Left renal pelvis (tissue), 4 donors: ENCODE data around the gene TGFBR1. TPM values are rescaled to one million over a fixed set of nuclear protein-coding genes. Genes with fewer than 3 reads are reported as not detected.
A peak's percentile ranks its signal among the peaks of the same experiment; 100 is the strongest.

Source experiments
- DNase-seq, 4 donors: peaks; one replicate each; pipeline ENCODE4 v3.0.0-alpha.2; 2013; ENCODE audit warnings: low read depth in 4 of 4, low spot score in 3 of 4
- polyA plus RNA-seq, 4 donors: library from polyadenylated mRNA; unstranded; fragments of 120-200 nt; gene quantifications; one replicate each; pipeline ENCODE4 v1.2.1, GENCODE V29; 2013; ENCODE audit not compliant: insufficient read length in 4 of 4

Gene TGFBR1
- polyA plus RNA-seq, 4 donors: 39.7 to 55.9 (median 49.3) TPM

- no peak for DNase-seq
Measured at GRCh38 chr9:99130069-99130468, 25.2 kb downstream of the TGFBR1 start.

- no peak for DNase-seq
Measured at GRCh38 chr9:99133145-99133544, 28.2 kb downstream of the TGFBR1 start.

- DNase-seq: no peak
Measured at GRCh38 chr9:99134893-99135341, 30.0 kb downstream of the TGFBR1 start.

GRCh38 chr9:99135456-99135855 is 30.5 kb downstream of the TGFBR1 start:
- DNase-seq: no peak

GRCh38 chr9:99137225-99137624 is 32.3 kb downstream of the TGFBR1 start:
- DNase-seq: no peak

- no peak for DNase-seq
Measured at GRCh38 chr9:99137891-99138290, 33.0 kb downstream of the TGFBR1 start.

- DNase-seq: no peak
Measured at GRCh38 chr9:99138424-99139284, 33.7 kb downstream of the TGFBR1 start.

GRCh38 chr9:99139868-99140267 is 35.0 kb downstream of the TGFBR1 start:
- DNase-seq: no peak

- peak in 1 of 4 donors; percentile 19 for DNase-seq
Measured at GRCh38 chr9:99140685-99141314, 35.9 kb downstream of the TGFBR1 start.

- no peak for DNase-seq
Measured at GRCh38 chr9:99141849-99142248, 36.9 kb downstream of the TGFBR1 start.

- DNase-seq: no peak
Measured at GRCh38 chr9:99142275-99142674, 37.4 kb downstream of the TGFBR1 start.

GRCh38 chr9:99143655-99144054 is 38.7 kb downstream of the TGFBR1 start:
- DNase-seq: no peak

GRCh38 chr9:99144966-99145365 is 40.1 kb downstream of the TGFBR1 start:
- DNase-seq: no peak

GRCh38 chr9:99146574-99146973 is 41.7 kb downstream of the TGFBR1 start:
- no peak for DNase-seq

GRCh38 chr9:99147177-99147576 is 42.3 kb downstream of the TGFBR1 start:
- no peak for DNase-seq

- DNase-seq: no peak
Measured at GRCh38 chr9:99150451-99151171, 45.7 kb downstream of the TGFBR1 start.

GRCh38 chr9:99154356-99154755 is 49.4 kb downstream of the TGFBR1 start:
- DNase-seq: no peak

- no peak for DNase-seq
Measured at GRCh38 chr9:99155736-99156135, 50.8 kb downstream of the TGFBR1 start.

- DNase-seq: no peak
Measured at GRCh38 chr9:99158629-99159028, 53.7 kb downstream of the TGFBR1 start.

GRCh38 chr9:99160173-99160572 is 55.3 kb downstream of the TGFBR1 start:
- DNase-seq: no peak

- no peak for DNase-seq
Measured at GRCh38 chr9:99162759-99163364, 57.9 kb downstream of the TGFBR1 start.
